ENCODE data around the gene SRRD.

GRCh38 chr22:26439559-26439958 lies 44.1 kb upstream of the SRRD start:
- no peak for TF ChIP-seq CTCF (IDR thresholded peaks at IDR 0.05; ENCODE audit: low read depth, low read length)
- TF ChIP-seq EZH2phosphoT487 (IDR thresholded peaks at IDR 0.05; ENCODE audit: low read depth) = no peak
